Fibroblast of lung (primary cell): ENCODE data around the gene KIF26B.

ENCODE experiments used
- EZH2 ChIP-seq: IDR thresholded peaks from 2 replicates; pipeline ENCODE4 v1.5.1; 2012; ENCODE audit warnings: low read length, control low read depth, mild to moderate bottlenecking; ENCODE audit errors: missing control alignments
- TF ChIP-seq, protein P1 (sequence below), 2 donors: IDR thresholded peaks in 1 of 2; conservative IDR thresholded peaks in 1 of 2; 1 replicate in 1 of 2; 2 replicates in 1 of 2; pipeline ENCODE4 v1.5.1; 2011 to 2012; ENCODE audit warnings: low read length in 2 of 2, control low read depth in 1 of 2, inconsistent platforms in 1 of 2, low read depth in 1 of 2, mild to moderate bottlenecking in 1 of 2

- TF ChIP-seq, protein P1, sequence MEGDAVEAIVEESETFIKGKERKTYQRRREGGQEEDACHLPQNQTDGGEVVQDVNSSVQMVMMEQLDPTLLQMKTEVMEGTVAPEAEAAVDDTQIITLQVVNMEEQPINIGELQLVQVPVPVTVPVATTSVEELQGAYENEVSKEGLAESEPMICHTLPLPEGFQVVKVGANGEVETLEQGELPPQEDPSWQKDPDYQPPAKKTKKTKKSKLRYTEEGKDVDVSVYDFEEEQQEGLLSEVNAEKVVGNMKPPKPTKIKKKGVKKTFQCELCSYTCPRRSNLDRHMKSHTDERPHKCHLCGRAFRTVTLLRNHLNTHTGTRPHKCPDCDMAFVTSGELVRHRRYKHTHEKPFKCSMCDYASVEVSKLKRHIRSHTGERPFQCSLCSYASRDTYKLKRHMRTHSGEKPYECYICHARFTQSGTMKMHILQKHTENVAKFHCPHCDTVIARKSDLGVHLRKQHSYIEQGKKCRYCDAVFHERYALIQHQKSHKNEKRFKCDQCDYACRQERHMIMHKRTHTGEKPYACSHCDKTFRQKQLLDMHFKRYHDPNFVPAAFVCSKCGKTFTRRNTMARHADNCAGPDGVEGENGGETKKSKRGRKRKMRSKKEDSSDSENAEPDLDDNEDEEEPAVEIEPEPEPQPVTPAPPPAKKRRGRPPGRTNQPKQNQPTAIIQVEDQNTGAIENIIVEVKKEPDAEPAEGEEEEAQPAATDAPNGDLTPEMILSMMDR (conservative IDR thresholded peaks at IDR 0.05 in 1 of 2, IDR thresholded peaks at IDR 0.05 in 1 of 2; ENCODE audit: low read depth in 1 of 2, low read length in 2 of 2): no peak
- no peak for TF ChIP-seq EZH2
Measured at GRCh38 chr1:245671349-245671748, 516.6 kb downstream of the KIF26B start.
